KMS-11 (cell line): ENCODE measurements around the gene CYBC1.
"Not testable (repeated sequence)": the region's sequence is repeated elsewhere in the genome, so short reads cannot be mapped to it uniquely, and the experiment has no call there.

Experiments used
- H2AFZ ChIP-seq: fragments of 200-600 bp; sonication (generic); 2 replicates; pipeline ENCODE4 v1.6.1; 2016; ENCODE audit warnings: antibody characterized with exemption, mixed run types, low read depth
- H3K27ac ChIP-seq: fragments of 200-600 bp; sonication (generic); 2 replicates; pipeline ENCODE4 v1.6.1; 2016; ENCODE audit warnings: mild to moderate bottlenecking, mixed run types
- H3K27me3 ChIP-seq: fragments of 200-600 bp; sonication (generic); 2 replicates; pipeline ENCODE4 v1.6.1; 2017; ENCODE audit warnings: mild to moderate bottlenecking, low read depth, mixed run types, moderate library complexity; ENCODE audit not compliant: insufficient read depth
- H3K36me3 ChIP-seq: fragments of 200-600 bp; sonication (generic); 2 replicates; pipeline ENCODE4 v1.6.1; 2017; ENCODE audit warnings: mild to moderate bottlenecking, mixed run types; ENCODE audit not compliant: insufficient read depth
- H3K4me1 ChIP-seq: fragments of 200-600 bp; sonication (generic); 2 replicates; pipeline ENCODE4 v1.6.1; 2016; ENCODE audit warnings: mild to moderate bottlenecking, low read depth, mixed run types; ENCODE audit not compliant: poor library complexity, severe bottlenecking
- H3K4me2 ChIP-seq: fragments of 200-600 bp; sonication (generic); 2 replicates; pipeline ENCODE4 v1.7.0; 2016; ENCODE audit warnings: mild to moderate bottlenecking, mixed run types
- H3K4me3 ChIP-seq: fragments of 200-600 bp; sonication (generic); IDR thresholded peaks from 2 replicates; pipeline ENCODE4 v1.6.1; 2017; ENCODE audit warnings: low read depth, low read length, mixed read lengths; ENCODE audit not compliant: insufficient read depth
- H3K79me2 ChIP-seq: fragments of 200-600 bp; sonication (generic); 2 replicates; pipeline ENCODE4 v1.6.1; 2016; ENCODE audit warnings: low read depth, mixed run types; ENCODE audit not compliant: insufficient read depth
- H3K9ac ChIP-seq: fragments of 200-600 bp; sonication (generic); 2 replicates; pipeline ENCODE4 v1.6.1; 2016; ENCODE audit warnings: mild to moderate bottlenecking, mixed run types
- H4K20me1 ChIP-seq: fragments of 200-600 bp; sonication (generic); 2 replicates; pipeline ENCODE4 v1.6.1; 2016; ENCODE audit warnings: mild to moderate bottlenecking, mixed run types; ENCODE audit not compliant: insufficient read depth
- TF ChIP-seq, protein P1 (sequence below): fragments of 200-600 bp; sonication (generic); conservative IDR thresholded peaks from 2 replicates; pipeline ENCODE4 v1.6.1; 2017; ENCODE audit warnings: low read depth, mild to moderate bottlenecking, antibody characterized with exemption, low read length, moderate library complexity, mixed read lengths

Gene CYBC1

DNA sequence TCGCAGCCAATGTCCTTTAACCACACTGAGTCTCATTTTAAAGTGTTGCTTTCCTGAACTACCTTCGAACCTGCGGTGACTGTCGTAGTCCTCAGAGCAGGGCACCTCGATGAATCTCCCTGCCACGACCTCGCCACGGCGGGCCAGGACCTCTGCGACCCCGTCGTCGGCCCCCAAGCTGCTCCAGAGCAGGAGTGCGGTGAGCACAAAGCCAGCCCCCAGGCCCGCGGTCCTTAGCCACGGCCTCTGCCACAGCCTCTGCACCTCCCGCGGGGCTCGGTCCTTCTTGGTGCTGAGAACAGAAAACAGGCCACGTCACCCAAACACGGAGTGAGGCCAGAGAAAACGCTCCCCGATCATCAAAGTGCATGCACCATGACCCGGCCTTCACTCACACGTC lies 35.2 kb downstream of the CYBC1 start:
- Histone ChIP-seq H3K4me1 (peaks cover 39% of the 10 kb centered on the region), H4K20me1 (no peaks in the 10 kb centered on the region), H3K4me2 (no peak overlapping the region)

DNA sequence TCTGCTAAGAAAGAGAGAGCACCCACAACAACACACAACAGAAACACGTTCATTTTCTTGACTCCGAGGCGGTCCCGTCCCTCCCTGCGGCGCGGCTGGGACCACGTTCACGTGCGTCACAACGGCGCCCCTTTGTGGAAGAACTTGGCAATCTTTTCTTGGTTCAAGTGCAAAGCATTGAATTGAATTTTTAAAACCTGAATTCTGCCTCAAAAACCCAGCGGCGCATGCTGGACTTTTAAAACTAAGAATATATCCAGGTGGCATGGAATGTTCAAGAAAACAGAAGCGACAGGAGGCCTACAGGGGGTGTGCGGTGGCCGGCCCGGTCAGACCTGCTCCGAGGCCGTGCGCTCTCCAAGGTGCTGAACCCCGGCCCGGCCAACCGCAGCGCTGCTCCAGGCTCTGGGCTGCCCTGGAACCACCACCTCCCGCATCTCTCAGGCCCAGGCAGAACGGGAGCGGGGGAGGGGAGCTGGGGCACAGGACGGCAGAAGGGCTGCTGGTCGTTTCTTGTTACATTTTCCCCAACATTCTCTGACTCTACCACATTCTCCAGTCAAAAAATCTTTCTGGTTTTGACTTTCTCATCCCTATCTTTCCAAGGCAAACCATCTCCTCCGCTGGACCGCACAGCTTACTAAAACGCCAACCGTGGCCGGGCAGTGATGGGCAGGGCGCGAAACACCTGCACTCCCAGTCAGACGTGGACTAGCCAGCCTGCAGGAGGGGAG lies 35.8 kb downstream of the CYBC1 start:
- H3K4me1 ChIP-seq: peaks cover 40% of the 10 kb centered on the region
- no peaks in the 10 kb centered on the region for H3K27me3 ChIP-seq
- H3K79me2 ChIP-seq: peaks cover 10% of the 10 kb centered on the region; the same call in 1 of the 2 replicates
- H3K9ac ChIP-seq: no peak overlapping the region
- H3K36me3 ChIP-seq: no peaks in the 10 kb centered on the region
- TF ChIP-seq, protein P1, sequence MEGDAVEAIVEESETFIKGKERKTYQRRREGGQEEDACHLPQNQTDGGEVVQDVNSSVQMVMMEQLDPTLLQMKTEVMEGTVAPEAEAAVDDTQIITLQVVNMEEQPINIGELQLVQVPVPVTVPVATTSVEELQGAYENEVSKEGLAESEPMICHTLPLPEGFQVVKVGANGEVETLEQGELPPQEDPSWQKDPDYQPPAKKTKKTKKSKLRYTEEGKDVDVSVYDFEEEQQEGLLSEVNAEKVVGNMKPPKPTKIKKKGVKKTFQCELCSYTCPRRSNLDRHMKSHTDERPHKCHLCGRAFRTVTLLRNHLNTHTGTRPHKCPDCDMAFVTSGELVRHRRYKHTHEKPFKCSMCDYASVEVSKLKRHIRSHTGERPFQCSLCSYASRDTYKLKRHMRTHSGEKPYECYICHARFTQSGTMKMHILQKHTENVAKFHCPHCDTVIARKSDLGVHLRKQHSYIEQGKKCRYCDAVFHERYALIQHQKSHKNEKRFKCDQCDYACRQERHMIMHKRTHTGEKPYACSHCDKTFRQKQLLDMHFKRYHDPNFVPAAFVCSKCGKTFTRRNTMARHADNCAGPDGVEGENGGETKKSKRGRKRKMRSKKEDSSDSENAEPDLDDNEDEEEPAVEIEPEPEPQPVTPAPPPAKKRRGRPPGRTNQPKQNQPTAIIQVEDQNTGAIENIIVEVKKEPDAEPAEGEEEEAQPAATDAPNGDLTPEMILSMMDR: peak; percentile 89
- H3K27ac ChIP-seq: no peak overlapping the region
- H4K20me1 ChIP-seq: no peaks in the 10 kb centered on the region
- no peak overlapping the region for H2AFZ ChIP-seq
- no peak overlapping the region for H3K4me3 ChIP-seq
- H3K4me2 ChIP-seq: peak overlapping the region; percentile 11; the same call in 1 of the 2 replicates

More for the DNA sequence above, 35.2 kb downstream of the CYBC1 start:
- Histone ChIP-seq H3K79me2 (peaks cover 13% of the 10 kb centered on the region; the same call in 1 of the 2 replicates), H3K4me3 (no peak overlapping the region), H3K9ac (no peak overlapping the region), H3K36me3 (no peaks in the 10 kb centered on the region), H3K27me3 (no peaks in the 10 kb centered on the region), H3K27ac (no peak overlapping the region), H2AFZ (no peak overlapping the region)
- TF ChIP-seq, protein P1: no peak

DNA sequence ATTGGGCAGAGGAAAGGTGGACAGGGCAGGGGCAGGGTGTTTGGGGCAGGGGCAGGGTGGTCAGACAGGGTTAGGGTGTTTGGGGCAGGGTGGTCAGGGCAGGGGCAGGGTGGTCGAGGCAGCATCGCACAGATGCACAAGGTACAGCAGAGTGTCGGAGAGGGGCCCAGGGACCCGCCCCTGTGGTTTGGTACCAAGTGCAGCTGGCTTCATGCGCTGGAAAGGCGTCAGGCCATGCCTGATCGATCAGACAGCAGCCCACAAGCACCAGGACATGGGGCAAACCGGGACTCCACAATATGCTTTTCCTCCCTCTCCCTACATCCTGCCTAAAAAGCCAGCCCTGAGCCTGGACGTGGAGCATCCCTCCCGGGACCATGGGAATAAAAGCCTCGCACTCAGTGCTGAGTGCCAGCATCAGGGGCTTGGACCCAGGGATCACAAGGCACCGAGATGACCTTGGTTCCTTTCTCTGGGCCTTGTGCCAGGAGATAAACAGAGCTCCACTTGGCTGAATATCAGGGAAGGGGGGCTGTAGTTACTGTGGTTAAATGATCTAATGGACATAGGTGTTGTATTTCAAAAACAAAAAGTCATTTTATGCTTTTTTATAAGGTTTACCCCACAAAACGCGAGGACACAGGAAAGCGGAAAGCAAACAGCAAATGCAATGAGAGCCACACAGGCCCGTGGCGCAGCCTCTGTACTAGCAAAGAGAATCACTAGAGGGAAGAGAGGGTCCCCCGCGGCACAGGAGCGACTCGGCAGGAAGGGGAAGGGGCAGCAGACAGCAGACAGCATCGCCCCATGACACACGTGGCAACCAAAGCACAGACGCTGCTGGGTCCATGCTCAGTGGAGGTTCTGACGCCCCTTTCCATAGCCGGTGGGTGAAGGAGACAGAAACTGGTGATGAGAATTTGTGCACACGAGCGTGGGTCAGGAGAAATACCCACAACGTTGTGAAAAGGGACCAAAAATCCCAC lies 37.7 kb downstream of the CYBC1 start:
- Histone ChIP-seq H3K4me1 (peaks cover 32% of the 10 kb centered on the region), H3K36me3 (no peaks in the 10 kb centered on the region), H3K79me2 (no peaks in the 10 kb centered on the region; the same call in 1 of the 2 replicates), H3K4me3 (no peak overlapping the region), H3K27me3 (no peaks in the 10 kb centered on the region), H3K4me2 (no peak overlapping the region), H4K20me1 (no peaks in the 10 kb centered on the region), H3K27ac (no peak overlapping the region), H2AFZ (no peak overlapping the region), H3K9ac (no peak overlapping the region)
- TF ChIP-seq, protein P1: no peak

DNA sequence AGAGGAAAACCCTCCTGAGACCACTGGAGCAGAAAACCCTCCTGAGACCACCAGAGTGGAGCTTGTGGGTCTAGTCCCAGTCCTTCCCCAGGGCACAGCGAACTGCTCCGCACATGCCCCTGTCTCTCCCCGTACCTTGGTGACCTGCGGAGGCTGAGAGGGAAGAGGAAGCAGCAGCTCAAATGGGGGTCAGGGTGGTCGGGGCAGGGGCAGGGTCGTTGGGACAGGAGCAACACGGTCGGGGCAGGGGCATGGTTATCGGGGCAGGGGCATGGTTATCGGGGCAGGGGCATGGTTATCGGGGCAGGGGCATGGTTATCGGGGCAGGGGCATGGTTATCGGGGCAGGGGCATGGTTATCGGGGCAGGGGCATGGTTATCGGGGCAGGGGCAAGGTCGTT lies 38.5 kb downstream of the CYBC1 start:
- H3K27ac ChIP-seq, H3K79me2 ChIP-seq, H3K27me3 ChIP-seq, H3K4me3 ChIP-seq, H3K9ac ChIP-seq, H4K20me1 ChIP-seq, H2AFZ ChIP-seq, H3K36me3 ChIP-seq, H3K4me2 ChIP-seq: not testable (repeated sequence)
- H3K4me1 ChIP-seq: peaks cover 25% of the 10 kb centered on the region
